ENCODE results near the gene LRRC4C. TPM values are rescaled to one million over a fixed set of nuclear protein-coding genes. Genes with fewer than 3 reads are reported as not detected.

The LRRC4C gene
- total RNA-seq, 2 donors from 2014 or later, result 1.3 TPM; not detected in 1

- intact Hi-C loops (cut with DNase I), result no loop called here
- no peaks in the 10 kb centered on the region for H3K27me3 ChIP-seq
- TF ChIP-seq, protein P1, sequence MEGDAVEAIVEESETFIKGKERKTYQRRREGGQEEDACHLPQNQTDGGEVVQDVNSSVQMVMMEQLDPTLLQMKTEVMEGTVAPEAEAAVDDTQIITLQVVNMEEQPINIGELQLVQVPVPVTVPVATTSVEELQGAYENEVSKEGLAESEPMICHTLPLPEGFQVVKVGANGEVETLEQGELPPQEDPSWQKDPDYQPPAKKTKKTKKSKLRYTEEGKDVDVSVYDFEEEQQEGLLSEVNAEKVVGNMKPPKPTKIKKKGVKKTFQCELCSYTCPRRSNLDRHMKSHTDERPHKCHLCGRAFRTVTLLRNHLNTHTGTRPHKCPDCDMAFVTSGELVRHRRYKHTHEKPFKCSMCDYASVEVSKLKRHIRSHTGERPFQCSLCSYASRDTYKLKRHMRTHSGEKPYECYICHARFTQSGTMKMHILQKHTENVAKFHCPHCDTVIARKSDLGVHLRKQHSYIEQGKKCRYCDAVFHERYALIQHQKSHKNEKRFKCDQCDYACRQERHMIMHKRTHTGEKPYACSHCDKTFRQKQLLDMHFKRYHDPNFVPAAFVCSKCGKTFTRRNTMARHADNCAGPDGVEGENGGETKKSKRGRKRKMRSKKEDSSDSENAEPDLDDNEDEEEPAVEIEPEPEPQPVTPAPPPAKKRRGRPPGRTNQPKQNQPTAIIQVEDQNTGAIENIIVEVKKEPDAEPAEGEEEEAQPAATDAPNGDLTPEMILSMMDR (IDR thresholded peaks at IDR 0.05), result no peak
- no peak for TF ChIP-seq POLR2A (IDR thresholded peaks at IDR 0.05)
- ATAC-seq (no peak), DNase-seq (no peak)
- H3K4me1 ChIP-seq, result no peaks in the 10 kb centered on the region
- no peaks in the 10 kb centered on the region for H3K36me3 ChIP-seq (replicated peaks in 1 of 2; ENCODE audit: insufficient read depth in 1 of 2, low read depth in 2 of 2)
- no peaks in the 10 kb centered on the region for H3K9me3 ChIP-seq
- H3K27ac ChIP-seq, result no peak overlapping the region
- no peak overlapping the region for H3K4me3 ChIP-seq
Observed at GRCh38 chr11:40149721-40150120, 1309.7 kb downstream of the LRRC4C start.

DNA sequence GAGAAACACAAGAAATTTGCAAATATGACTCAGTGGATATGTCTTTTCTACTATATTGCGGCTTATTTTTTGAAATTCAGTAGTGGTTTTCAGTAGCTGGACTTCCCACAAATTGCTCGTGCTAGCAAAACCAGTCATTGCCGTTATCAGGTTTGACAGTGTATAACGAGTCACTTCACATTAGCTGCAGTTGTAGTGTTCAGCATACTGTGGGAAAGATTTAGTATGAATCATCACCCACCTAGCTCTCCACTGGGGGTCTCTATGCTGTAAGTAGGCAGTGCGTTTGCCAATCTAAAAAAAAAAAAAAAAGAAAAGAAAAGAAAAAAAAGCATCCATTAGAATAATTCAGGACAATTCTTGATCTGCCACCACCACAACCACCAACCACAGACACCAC, 1318.9 kb downstream of the LRRC4C start:
- Histone ChIP-seq H3K36me3 (replicated peaks in 1 of 2; ENCODE audit: insufficient read depth in 1 of 2, low read depth in 2 of 2) (no peaks in the 10 kb centered on the region), H3K27ac (no peak overlapping the region), H3K4me3 (no peak overlapping the region), H3K9me3 (no peaks in the 10 kb centered on the region), H3K27me3 (no peaks in the 10 kb centered on the region), H3K4me1 (no peaks in the 10 kb centered on the region)
- DNase-seq (no peak), ATAC-seq (no peak)
- 63 to 64% methylated on average over 5 of the region's 5 CpGs for WGBS, 2 donors
- TF ChIP-seq, protein P1 (IDR thresholded peaks at IDR 0.05), result no peak
- intact Hi-C loops (cut with DNase I), result no loop called here

DNA sequence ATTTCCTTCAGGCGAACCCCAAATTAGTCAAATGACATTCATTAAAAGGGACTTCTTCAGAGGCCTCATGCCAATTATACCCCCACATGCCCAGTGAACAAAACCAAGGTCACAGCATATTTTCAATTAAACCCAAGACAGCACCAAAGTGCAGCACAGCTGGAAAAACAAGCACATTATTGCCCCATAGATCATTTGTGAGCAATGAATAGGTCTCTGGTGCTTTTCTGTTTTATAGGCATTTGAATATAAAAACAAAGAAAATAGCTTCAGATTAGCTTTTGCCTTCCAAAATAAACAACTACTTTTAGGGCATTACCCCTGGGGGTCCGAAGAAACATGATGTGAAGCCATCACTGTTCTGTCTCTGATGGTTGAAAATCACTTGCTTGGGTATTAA, 1319.9 kb downstream of the LRRC4C start:
- TF ChIP-seq POLR2A (IDR thresholded peaks at IDR 0.05), result no peak
- TF ChIP-seq, protein P1 (IDR thresholded peaks at IDR 0.05), result no peak

DNA sequence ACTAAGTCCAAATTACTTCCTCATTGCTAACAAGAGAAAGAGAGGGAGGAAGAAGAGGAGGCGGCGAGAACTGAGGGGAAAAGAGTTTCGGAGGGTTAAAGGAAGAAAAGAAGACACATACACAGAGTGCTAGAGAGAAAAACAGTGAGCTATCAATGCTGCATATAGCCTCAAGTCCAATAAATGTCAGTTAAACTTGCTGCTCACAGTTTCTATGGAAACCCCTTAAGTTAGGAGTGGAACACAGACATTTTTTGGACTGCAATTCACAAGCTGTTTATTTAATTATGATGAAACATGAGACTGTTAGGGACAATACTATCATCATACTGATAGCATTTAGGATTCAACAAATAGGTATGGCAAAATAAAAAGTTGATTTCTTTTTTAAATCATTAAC, 1320.4 kb downstream of the LRRC4C start:
- no peaks in the 10 kb centered on the region for H3K27me3 ChIP-seq
- H3K4me3 ChIP-seq, result no peak overlapping the region
- H3K9me3 ChIP-seq, result no peaks in the 10 kb centered on the region
- no peaks in the 10 kb centered on the region for H3K36me3 ChIP-seq (replicated peaks in 1 of 2; ENCODE audit: insufficient read depth in 1 of 2, low read depth in 2 of 2)
- intact Hi-C loops (cut with DNase I), result no loop called here
- ATAC-seq (no peak), DNase-seq (no peak)
- H3K27ac ChIP-seq, result no peak overlapping the region
- H3K4me1 ChIP-seq, result no peaks in the 10 kb centered on the region
- WGBS, 2 donors, result 60 to 70% methylated on average over 3 of the region's 3 CpGs
- TF ChIP-seq POLR2A (IDR thresholded peaks at IDR 0.05), result no peak
- TF ChIP-seq, protein P1 (IDR thresholded peaks at IDR 0.05), result no peak

More for the DNA sequence above, 1319.9 kb downstream of the LRRC4C start:
- no peak for ATAC-seq
- Histone ChIP-seq H3K27ac (no peak overlapping the region), H3K4me1 (no peaks in the 10 kb centered on the region), H3K36me3 (replicated peaks in 1 of 2; ENCODE audit: insufficient read depth in 1 of 2, low read depth in 2 of 2) (no peaks in the 10 kb centered on the region), H3K27me3 (no peaks in the 10 kb centered on the region), H3K4me3 (no peak overlapping the region), H3K9me3 (no peaks in the 10 kb centered on the region)
- WGBS, 2 donors, result 33 to 50% methylated on average over 2 of the region's 2 CpGs
- intact Hi-C loops (cut with DNase I), result no loop called here
- no peak for DNase-seq

DNA sequence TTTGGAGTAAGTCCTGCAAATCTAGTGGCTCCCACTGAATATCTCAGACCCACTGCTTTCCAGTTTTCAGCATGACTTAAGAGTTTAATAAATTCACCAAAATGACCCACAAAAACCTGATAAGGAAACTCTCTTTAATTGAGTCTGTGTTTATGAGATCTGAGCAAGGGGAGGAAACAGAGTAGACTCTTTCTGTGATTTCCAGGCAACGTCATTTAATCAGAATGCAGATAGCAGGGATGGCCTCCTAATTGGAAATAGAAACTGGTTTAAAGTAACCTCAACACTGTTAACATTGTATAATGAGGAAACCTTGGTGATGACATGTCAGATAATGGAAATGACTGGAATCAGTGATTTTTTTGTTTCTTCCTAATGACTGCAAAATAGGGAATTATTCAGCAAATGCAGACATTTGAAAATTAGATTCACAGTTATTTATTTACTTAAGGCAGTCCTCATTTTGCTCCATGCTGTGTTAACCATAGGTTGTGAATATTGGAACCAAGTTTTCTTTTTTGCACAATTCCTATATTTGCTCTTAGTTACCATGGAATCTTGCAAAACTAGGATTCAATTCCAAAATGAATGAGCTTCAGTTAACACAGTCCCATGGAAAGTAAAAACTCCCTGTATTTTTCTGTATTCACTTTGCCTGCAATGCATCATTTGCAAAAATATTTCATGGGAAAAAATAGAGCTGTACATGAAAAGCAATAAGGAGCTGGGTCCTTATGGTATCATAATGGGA, 1324.5 kb downstream of the LRRC4C start:
- DNase-seq, result no peak
- H3K36me3 ChIP-seq (replicated peaks in 1 of 2; ENCODE audit: insufficient read depth in 1 of 2, low read depth in 2 of 2), result no peaks in the 10 kb centered on the region
- ATAC-seq, result no peak
- TF ChIP-seq, protein P1 (IDR thresholded peaks at IDR 0.05), result no peak
- no peak for TF ChIP-seq POLR2A (IDR thresholded peaks at IDR 0.05)
- intact Hi-C loops (cut with DNase I), result no loop called here
- 12 to 13% methylated on average over 1 of the region's 1 CpG for WGBS, 2 donors
- no peaks in the 10 kb centered on the region for H3K27me3 ChIP-seq
- no peaks in the 10 kb centered on the region for H3K4me1 ChIP-seq
- H3K4me3 ChIP-seq, result no peak overlapping the region
- H3K27ac ChIP-seq, result no peak overlapping the region
- no peaks in the 10 kb centered on the region for H3K9me3 ChIP-seq
